ENCODE results near the gene SIGLEC11. TPM values are rescaled to one million over a fixed set of nuclear protein-coding genes. Genes with fewer than 3 reads are reported as not detected.
A peak's percentile ranks its signal among the peaks of the same experiment; 100 is the strongest.

The SIGLEC11 gene
- polyA plus RNA-seq, 3 donors: 0.28 to 2.2 (median 0.67) TPM

GRCh38 chr19:49981603-49982593, 20.9 kb upstream of the SIGLEC11 start:
- H4K20me1 ChIP-seq (ENCODE audit: insufficient read depth, low read length): peaks cover 40% of the 10 kb centered on the region
- peaks cover 0 to 8% of the 10 kb centered on the region in 2 donors for H3K4me1 ChIP-seq (ENCODE audit: control insufficient read depth in 1 of 2, insufficient read depth in 2 of 2, low read length in 2 of 2)
- Mint-ChIP-seq H3K36me3 (peaks cover 70 to 90% of the 10 kb centered on the region in 2 donors), H3K27ac (no peak overlapping the region), H3K27me3 (ENCODE audit: low read depth in 3 of 3) (peaks cover 0 to 5% (median 2%) of the 10 kb centered on the region in 3 donors), H3K9me3 (no peaks in the 10 kb centered on the region), H3K4me1 (peaks cover 10% of the 10 kb centered on the region), H3K4me3 (no peak overlapping the region)
- H3K4me3 ChIP-seq (replicated peaks in 1 of 3; ENCODE audit: low read depth in 2 of 3, low read length in 3 of 3): no peak overlapping the region
- intact Hi-C loops (cut with micrococcal nuclease): no loop called here
- no peaks in the 10 kb centered on the region for H3K9me3 ChIP-seq (replicated peaks in 1 of 2; ENCODE audit: control insufficient read depth in 1 of 2, insufficient read depth in 1 of 2, low read length in 2 of 2)
- H2AFZ ChIP-seq (ENCODE audit: insufficient read depth, low read depth, low read length, poor library complexity, severe bottlenecking): no peak overlapping the region
- no peak overlapping the region for H3K4me2 ChIP-seq (replicated peaks; ENCODE audit: extremely low read depth, low read length, poor library complexity, severe bottlenecking)
- no peak overlapping the region for H3K27ac ChIP-seq (ENCODE audit: low read depth in 1 of 2, low read length in 2 of 2)
- no peak for TF ChIP-seq CTCF (IDR thresholded peaks at IDR 0.05)
- H3K27me3 ChIP-seq (ENCODE audit: control insufficient read depth in 2 of 2, insufficient read depth in 2 of 2, low read length in 2 of 2): no peaks in the 10 kb centered on the region
- H3K79me2 ChIP-seq (ENCODE audit: insufficient read depth, low read length): no peaks in the 10 kb centered on the region
- DNase-seq: no peak
- 96% methylated on average over 9 of the region's 21 CpGs for WGBS (ENCODE audit: insufficient coverage)
- H3K9ac ChIP-seq (ENCODE audit: insufficient read depth, low read length, poor library complexity, severe bottlenecking): no peak overlapping the region
- H3K36me3 ChIP-seq (replicated peaks in 1 of 2; ENCODE audit: control insufficient read depth in 1 of 2, insufficient read depth in 2 of 2, low read length in 2 of 2): peaks cover 51 to 84% of the 10 kb centered on the region in 2 donors

GRCh38 chr19:49978324-49978723, 17.4 kb upstream of the SIGLEC11 start:
- no peak overlapping the region for H3K4me3 ChIP-seq (replicated peaks in 1 of 3; ENCODE audit: low read depth in 2 of 3, low read length in 3 of 3)
- no peak overlapping the region for H2AFZ ChIP-seq (ENCODE audit: insufficient read depth, low read depth, low read length, poor library complexity, severe bottlenecking)
- no peaks in the 10 kb centered on the region for H3K27me3 ChIP-seq (ENCODE audit: control insufficient read depth in 2 of 2, insufficient read depth in 2 of 2, low read length in 2 of 2)
- H3K9ac ChIP-seq (ENCODE audit: insufficient read depth, low read length, poor library complexity, severe bottlenecking): no peak overlapping the region
- Mint-ChIP-seq H3K27me3 (ENCODE audit: low read depth in 3 of 3) (peaks cover 2 to 7% (median 2%) of the 10 kb centered on the region in 3 donors), H3K9me3 (peaks cover 0 to 4% (median 0%) of the 10 kb centered on the region in 7 donors), H3K4me3 (no peak overlapping the region), H3K36me3 (peaks cover 71 to 85% of the 10 kb centered on the region in 2 donors), H3K4me1 (peaks cover 10% of the 10 kb centered on the region), H3K27ac (peak overlapping the region in 1 of 7 donors; percentile 62)
- H3K79me2 ChIP-seq (ENCODE audit: insufficient read depth, low read length): no peaks in the 10 kb centered on the region
- H3K27ac ChIP-seq (ENCODE audit: low read depth in 1 of 2, low read length in 2 of 2): no peak overlapping the region
- intact Hi-C loops (cut with micrococcal nuclease): no loop called here
- WGBS (ENCODE audit: insufficient coverage): 95% methylated on average over 11 of the region's 11 CpGs
- H4K20me1 ChIP-seq (ENCODE audit: insufficient read depth, low read length): peaks cover 33% of the 10 kb centered on the region
- no peak for DNase-seq
- TF ChIP-seq CTCF (IDR thresholded peaks at IDR 0.05): no peak
- peaks cover 11 to 15% of the 10 kb centered on the region in 2 donors for H3K4me1 ChIP-seq (ENCODE audit: control insufficient read depth in 1 of 2, insufficient read depth in 2 of 2, low read length in 2 of 2)
- peaks cover 36 to 72% of the 10 kb centered on the region in 2 donors for H3K36me3 ChIP-seq (replicated peaks in 1 of 2; ENCODE audit: control insufficient read depth in 1 of 2, insufficient read depth in 2 of 2, low read length in 2 of 2)
- H3K4me2 ChIP-seq (replicated peaks; ENCODE audit: extremely low read depth, low read length, poor library complexity, severe bottlenecking): no peak overlapping the region
- no peaks in the 10 kb centered on the region for H3K9me3 ChIP-seq (replicated peaks in 1 of 2; ENCODE audit: control insufficient read depth in 1 of 2, insufficient read depth in 1 of 2, low read length in 2 of 2)

Measured in CD14-positive monocyte (primary cell).